Mesenteric fat pad (tissue), 1 donor: Measurements from ENCODE around the gene PNCK. TPM values are rescaled to one million over a fixed set of nuclear protein-coding genes. Genes with fewer than 3 reads are reported as not detected.
"Not testable (repeated sequence)": the region's sequence is repeated elsewhere in the genome, so short reads cannot be mapped to it uniquely, and the experiment has no call there.

ENCODE experiments used
- DNase-seq: peaks from one replicate; pipeline ENCODE4 v3.0.0-alpha.2; 2020; ENCODE audit warnings: low spot score
- total RNA-seq: library from RNA; stranded (reverse); fragmentation: NEBNext Ultra II Directional; extraction: Animal tissue kit (Norgen Biotek cat#: 25700); gene quantifications from one replicate; pipeline ENCODE4 v1.2.1, GENCODE V29; 2021
- donor health status: DM: yes; HTN: yes; CAD: no.

The PNCK gene
- total RNA-seq, 1 donor from 2014 or later, result 1.4 TPM

DNA sequence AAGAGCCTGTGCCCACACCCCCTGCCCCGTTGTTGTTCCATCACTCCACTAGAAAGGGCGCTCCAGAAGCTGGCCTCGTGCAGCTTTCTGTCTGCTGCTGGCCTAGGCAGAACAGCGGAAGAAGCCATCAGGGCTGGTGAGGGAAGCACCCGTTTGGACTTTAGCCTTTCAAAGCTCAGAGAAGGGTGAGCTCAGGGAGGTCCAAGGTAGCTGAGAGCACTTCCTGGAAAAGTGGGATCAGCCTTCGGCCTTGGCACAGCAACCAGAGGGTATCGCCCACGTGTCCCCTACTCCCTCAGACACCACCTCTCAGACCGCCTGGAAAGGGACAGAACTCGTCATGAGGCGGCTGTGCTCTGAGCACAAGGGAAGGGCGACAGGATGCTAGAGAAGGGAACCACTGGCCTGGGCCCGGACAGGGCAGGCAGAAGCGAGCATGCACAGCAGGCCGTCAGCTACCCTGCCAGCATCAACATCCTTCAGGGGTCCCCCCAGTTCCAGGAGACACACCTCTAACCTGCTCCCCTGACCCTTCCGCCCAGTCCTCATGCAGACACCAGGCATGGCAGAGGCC, 25.7 kb upstream of the PNCK start:
- DNase-seq, result not testable (repeated sequence)

DNA sequence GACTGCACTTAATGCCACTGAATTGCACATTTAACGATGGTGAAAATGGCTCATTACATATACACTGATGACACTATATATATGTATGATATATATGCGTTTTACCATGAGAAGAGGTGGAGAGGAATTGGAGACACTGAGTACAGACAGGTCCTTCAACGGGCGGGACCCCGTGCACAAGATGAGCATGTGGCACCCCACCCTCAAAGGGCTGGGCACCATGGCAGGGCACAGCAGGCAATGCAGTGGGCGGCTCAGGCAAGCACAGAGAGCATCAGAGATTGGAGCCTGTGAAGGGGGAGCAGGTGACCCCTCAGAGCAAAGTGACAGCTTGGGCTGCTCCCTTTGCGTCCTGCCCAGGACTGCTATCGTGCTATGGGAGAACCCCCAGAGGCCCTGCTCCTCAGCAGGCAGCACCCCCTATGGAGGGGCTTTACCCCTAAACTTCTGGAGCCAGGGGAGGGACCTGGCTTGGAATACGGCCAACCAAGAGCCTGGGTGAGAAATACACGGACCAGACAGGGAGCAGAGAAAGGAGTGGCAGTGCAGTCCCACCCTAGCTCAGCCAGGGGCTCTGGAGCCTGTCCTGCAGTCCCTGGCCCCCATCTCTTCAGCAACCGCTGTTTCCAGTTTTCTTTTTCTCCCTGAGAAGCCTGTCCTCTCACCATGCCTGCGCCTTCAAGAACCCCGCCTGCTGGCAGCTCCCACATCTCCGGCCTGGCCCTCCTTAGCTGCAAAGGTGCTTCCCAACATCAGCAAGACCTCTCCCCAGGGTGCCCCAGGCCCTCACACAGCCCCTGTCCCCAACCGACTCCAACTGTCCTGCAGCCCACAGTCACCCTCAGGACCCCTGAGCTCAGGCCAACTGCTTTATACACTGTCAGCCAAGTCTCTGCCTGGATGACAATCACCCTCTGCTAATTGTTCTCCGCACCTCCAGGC, 24.6 kb upstream of the PNCK start:
- DNase-seq, result no peak

DNA sequence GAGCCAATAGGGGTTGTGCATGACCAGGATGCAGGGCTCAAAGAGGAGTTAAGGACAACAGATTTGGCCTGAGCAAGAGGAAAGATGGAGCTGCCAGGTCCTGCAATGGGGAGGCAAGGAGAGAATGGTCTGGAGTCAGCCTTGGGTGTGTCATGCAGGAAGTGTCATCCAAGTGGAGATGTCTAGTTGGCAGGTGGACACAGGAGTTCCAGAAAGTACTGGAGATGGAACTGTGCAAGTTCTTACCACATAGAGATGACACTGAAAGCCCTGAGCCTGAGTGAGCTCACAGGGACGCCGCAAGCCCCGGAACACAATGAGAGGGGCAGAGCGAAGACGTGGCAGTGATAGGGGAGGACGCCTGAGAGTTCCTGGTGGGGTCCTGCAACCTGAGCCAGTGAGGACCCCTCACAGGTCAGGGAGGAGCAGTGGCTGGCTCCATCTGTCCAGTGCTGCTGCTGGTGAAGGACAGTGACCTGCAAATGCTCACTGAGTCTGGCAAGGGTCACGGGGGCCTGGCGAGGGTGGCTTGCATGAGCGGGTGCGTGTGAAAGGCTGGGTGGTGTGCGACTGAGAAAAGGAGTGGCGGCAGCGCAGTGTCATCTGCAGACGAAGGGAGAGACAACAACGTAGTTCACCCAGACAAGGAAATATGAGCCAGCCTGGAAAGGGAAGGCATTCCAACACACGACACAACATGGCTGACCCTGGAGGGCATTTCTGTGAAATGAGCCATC, 23.5 kb upstream of the PNCK start:
- DNase-seq, result not testable (repeated sequence)

DNA sequence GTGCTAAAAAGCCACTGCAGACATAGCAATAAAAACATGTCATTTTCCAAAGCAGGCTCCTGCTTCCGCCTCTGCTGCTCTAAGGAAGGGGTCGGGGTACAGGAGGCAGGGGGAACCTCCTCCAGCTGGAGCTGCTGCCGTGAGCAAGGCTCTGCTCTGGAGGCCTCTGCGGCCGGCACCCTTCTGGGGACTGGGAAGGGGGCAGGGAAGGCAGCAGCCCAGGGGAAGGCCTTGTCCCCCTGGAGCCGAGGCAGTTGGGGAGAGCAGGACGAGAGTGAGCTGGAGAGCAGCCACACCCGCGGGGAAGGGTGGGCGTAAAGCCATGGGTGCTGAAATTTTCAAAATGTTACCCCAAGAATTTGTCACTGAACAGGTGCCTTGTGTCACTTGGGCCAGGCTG, 22.9 kb upstream of the PNCK start:
- not testable (repeated sequence) for DNase-seq

DNA sequence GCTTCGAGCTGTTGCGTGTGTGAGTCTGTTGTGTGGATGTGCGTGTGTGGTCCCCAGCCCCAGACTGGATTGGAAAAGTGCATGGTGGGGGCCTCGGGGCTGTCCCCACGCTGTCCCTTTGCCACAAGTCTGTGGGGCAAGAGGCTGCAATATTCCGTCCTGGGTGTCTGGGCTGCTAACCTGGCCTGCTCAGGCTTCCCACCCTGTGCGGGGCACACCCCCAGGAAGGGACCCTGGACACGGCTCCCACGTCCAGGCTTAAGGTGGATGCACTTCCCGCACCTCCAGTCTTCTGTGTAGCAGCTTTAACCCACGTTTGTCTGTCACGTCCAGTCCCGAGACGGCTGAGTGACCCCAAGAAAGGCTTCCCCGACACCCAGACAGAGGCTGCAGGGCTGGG, 22.5 kb upstream of the PNCK start:
- DNase-seq, result no peak

DNA sequence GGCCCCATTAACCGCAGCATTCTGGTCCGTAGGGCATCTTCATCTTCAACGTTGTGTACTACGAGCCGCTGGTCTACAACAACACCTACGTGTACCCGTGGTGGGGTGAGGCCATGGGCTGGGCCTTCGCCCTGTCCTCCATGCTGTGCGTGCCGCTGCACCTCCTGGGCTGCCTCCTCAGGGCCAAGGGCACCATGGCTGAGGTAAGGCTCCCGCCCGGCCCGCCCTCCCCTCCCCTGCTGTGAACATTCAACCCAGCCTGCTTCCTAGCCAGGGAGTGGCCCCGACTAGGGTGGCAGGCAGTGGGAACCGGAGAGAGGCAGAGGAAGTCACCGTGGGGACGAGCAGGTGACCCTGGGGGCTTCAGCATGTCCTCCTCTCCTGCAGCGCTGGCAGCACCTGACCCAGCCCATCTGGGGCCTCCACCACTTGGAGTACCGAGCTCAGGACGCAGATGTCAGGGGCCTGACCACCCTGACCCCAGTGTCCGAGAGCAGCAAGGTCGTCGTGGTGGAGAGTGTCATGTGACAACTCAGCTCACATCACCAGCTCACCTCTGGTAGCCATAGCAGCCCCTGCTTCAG, 21.2 kb upstream of the PNCK start:
- no peak for DNase-seq

DNA sequence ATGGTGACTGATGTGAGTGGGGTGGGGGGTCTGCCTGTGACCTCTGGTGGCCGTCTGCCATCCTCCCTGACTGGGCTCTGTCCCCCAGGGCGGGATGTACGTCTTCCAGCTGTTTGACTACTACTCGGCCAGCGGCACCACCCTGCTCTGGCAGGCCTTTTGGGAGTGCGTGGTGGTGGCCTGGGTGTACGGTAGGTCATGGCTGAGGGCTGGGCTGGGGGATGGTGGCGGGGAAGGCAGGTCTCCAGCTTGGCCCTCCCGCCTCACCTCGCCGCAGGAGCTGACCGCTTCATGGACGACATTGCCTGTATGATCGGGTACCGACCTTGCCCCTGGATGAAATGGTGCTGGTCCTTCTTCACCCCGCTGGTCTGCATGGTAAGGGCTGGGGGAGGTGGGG, 20.6 kb upstream of the PNCK start:
- not testable (repeated sequence) for DNase-seq

DNA sequence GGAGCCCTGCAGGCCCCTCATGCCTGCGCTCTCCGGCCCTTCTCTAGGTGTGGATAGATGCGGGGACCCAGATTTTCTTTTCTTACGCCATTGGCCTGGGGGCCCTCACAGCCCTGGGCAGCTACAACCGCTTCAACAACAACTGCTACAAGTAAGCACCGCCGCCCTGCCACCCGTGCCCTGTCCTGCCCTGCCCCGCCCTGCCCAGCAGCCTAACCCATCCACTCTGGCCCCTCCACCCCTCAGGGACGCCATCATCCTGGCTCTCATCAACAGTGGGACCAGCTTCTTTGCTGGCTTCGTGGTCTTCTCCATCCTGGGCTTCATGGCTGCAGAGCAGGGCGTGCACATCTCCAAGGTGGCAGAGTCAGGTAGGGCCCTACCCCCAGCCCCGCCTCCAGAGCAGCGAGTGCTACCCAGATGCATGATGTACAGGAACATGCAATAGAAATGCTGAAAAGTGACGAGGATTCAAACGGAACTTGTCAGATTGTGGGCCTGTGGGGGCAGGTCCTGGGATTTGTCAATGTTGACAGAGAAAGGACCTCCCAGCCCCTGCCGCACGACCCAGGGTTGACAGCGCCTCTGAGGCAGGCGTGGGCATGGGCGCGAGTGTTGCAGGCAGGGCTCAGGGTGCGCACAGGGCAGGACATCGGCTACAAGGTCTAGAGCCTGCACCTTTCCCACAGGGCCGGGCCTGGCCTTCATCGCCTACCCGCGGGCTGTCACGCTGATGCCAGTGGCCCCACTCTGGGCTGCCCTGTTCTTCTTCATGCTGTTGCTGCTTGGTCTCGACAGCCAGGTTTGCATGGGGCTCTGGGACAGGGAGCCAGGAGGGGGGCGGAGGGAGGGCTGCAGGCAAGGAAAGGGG, 19.8 kb upstream of the PNCK start:
- no peak for DNase-seq

DNA sequence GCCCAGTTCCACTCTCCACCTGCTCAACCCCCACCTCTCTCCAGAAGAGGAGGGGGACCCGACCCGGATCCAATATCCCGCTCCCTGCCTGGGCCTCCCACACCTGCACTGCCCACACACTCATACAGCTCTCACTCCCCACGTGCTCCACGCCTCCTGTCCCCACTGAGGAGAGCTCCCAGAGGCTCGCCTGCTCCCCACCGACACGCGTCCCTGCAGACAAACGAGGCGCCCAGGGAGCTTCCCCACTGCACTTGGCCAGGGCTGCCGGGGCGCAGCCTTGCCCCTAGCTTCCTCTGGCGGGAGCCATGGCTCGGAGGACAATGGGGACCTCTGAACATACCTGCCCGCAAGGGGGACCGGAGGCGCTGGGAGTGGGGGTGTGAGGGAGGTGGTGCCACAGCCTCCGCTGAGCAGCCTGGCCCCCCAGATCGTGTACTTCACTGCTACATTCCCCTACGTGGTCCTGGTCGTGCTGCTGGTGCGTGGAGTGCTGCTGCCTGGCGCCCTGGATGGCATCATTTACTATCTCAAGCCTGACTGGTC, 19.1 kb upstream of the PNCK start:
- DNase-seq, result no peak

DNA sequence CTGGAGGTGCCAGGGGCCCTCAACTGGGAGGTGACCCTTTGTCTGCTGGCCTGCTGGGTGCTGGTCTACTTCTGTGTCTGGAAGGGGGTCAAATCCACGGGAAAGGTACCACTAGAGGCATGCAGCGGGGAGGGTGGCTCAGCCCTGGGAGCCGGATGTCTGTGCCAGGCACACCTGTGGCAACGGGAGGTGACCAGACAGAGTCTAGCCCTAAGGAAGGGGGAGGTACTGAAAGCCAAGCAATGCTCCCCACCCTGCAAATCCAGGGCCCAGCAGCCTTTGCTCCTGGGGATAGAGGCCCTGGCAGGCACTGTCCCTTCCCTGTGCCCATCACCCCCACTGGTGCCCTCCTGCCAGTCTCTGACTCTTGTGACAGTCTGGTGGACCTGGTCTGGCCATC, 18.4 kb upstream of the PNCK start:
- no peak for DNase-seq

DNA sequence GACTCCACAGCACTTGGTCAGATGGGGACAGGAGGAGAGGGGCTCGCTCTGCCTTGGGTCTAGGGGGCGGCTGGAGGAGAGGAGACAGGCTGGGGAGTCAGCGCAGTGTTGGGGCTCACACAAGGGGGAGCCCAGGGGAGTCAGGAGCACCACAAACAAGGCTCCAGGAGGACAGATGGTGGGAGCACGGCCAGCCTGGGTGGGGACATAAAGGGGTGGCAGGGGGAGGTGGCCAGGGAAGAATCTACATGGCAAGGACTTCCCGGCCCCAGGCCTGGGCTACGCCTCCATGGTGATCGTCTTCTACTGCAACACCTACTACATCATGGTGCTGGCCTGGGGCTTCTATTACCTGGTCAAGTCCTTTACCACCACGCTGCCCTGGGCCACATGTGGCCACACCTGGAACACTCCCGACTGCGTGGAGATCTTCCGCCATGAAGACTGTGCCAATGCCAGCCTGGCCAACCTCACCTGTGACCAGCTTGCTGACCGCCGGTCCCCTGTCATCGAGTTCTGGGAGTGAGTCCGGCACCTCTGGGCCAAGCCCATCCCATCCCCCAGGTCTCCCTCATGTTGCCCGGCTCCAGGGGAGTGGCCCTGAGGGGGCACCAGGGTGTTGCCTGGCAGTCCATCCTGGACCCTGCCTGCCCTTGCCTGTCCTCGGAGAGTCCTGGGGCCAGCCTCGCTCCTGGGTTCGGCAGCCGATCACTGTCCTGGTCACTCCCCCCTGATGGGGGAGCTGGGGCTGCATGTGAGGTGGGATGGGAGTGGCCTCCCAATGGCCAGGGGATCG, 17.6 kb upstream of the PNCK start:
- DNase-seq, result not testable (repeated sequence)

DNA sequence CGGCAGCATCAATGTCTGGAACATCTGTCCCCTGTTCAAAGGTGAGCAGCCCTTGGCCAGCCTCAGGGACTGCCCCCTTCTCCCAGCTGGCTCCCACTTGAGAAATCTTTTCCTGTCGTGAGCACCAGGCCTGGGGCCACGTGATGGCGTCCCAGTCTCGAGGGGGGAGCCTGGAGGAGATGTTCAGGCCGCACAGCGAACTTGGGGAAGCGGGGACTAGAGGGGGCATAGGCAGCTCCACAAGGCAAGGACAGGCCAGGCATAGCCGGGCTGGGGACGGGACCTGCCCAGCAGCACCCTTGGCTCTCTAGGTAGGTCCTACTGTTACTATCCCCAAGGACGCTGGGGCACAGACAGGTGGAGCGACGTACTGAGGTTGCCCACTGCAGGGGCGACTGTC, 16.9 kb upstream of the PNCK start:
- no peak for DNase-seq

DNA sequence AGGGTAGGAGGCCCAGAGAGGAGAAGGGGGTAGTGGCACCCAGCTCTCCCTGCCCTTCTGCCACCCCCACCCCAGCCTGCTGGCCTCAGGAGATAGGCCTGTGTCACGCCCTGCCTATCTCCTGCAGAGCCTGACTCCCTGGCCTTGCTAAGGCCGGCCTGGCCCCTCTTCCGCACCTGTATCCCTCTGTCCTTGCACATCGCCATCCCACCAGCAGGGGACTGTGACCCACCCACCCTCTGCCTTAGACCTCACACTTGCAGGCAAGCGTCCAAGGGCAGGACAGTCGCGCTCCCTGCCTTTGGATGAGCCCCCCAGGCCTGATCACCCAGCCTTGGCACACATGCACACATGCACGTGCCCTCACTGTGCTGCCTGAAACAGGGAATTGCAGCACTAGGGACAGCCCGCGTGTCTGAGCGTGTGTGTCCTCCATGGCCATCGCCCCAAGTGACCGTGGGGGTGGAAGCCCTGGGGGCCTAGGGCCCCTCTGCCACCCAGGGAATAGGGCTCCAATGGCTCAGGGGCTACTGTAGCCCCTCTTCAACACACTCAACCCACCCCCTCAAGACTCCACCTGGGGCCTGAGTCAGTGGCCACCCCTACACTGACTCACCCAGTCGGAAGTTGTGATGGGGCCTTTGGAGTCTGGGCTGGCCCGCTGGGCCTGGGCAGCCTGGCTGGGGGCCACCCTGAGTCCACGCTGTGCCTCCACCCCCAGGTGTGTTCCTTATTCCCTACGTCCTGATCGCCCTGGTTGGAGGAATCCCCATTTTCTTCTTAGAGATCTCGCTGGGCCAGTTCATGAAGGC, 16.2 kb upstream of the PNCK start:
- DNase-seq, result no peak

DNA sequence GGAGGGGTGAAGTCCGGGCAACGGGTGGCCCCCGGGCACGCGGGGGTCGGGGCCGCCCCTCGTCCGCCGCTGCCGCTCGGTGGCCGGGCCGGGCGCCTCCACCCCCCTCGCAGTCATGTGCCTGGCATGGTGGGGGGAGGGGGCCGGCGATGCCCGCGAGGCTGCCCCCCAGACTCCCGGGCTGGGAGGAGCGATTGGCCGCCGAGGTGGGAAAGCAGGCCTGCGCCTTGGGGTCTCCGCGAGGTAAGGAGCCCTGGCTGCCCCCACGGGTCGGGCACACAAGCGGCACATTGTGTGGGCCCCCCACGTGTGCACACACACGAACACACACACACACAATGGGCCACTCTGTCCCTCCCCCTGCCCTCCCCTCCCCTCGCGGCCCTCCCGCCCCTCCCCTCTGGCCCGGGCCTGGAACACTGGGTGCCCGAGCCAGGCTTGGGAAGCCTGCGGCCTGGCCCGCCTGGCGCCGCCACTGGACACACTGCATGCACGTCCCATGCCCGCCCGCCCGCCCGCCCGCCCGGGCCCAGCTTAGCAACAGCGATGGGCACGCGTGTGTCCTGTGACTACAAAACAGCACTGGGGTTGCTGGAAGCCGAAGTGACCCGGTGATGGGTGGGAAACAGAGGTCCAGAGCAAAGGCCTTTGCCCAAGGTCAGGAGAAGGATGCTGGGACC, 15.4 kb upstream of the PNCK start:
- DNase-seq, result no peak

DNA sequence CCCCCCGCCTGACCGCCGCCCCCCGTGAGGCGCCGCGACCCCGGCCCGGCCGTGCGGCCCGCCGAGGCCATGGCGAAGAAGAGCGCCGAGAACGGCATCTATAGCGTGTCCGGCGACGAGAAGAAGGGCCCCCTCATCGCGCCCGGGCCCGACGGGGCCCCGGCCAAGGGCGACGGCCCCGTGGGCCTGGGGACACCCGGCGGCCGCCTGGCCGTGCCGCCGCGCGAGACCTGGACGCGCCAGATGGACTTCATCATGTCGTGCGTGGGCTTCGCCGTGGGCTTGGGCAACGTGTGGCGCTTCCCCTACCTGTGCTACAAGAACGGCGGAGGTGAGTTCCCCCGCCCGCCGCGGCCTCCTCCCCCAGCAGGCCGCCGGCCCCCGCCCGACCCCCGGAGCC, 14.9 kb upstream of the PNCK start:
- no peak for DNase-seq

DNA sequence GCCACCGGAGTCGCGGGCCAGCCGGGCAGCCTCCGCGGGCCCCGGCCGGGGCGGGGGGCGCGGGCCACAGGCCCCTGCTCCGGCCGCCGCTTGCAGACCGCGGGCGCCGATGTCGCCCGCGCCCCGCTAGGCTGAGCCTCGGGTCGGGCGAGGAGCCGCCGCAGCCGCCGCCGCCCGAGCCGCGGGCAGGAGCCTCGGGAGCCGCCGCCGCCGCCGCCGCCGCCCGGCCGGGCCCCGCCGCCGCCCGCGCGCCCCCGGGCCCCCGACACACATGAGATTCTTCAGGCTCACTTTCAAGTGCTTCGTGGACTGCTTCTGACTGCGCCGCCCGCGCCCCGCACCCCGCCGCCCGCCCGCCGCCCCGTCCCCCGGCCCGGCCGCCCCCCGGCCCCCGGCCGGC, 14.5 kb upstream of the PNCK start:
- DNase-seq, result no peak

DNA sequence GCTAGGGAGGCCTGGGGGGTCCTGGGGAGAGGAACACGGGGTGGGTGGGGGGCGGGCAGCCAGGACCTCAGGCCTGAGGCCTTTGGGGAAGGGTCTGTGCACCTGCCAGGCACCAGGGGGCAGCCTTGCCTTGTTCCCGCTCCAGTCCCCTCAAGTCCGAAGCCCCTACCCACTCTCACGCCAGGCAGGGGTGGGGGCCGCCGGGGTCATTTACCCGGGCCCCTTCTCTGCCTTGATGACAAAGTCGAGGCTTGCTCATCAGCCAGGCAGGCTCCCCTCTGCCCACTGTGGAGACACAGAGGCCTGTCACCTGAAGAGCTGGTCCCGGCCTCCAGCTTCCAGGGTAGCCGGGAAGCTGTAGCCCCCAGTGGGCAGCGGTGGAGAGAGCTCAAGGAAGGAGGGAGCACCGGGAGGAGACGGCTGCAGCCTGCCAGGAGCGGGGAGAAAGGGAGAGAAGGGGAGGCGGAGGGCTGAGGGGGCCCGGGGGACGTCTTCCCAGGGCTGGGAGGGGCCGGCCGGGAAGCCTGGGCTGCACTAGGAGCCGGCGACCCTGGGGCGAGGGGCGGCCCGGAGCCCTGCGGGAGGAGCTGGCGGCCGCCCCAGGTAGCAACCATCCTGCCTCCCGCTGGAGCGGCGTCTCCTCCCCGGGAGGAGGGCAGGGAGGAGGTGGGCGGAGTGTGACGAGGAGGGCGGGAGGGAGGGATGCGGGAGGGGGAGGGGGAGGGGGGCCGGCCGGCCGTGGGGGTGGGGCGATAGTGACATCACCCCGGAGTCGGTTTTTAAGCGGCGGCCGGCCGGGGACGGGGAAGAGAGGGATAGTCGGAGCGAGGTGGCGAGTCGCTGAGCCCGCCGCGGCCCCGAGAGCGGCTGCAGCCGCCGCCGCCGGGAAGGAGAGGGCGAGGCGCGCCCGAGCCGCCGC, 13.8 kb upstream of the PNCK start, which contains the start of gene SLC6A8:
Gene SLC6A8, plus strand, starts transcription at position 806 of the 919 bp plus-strand sequence. CDS start 649 bp downstream, outside the sequence.
- DNase-seq, result no peak
